ENCODE data around the gene CTNNA2.

DNA sequence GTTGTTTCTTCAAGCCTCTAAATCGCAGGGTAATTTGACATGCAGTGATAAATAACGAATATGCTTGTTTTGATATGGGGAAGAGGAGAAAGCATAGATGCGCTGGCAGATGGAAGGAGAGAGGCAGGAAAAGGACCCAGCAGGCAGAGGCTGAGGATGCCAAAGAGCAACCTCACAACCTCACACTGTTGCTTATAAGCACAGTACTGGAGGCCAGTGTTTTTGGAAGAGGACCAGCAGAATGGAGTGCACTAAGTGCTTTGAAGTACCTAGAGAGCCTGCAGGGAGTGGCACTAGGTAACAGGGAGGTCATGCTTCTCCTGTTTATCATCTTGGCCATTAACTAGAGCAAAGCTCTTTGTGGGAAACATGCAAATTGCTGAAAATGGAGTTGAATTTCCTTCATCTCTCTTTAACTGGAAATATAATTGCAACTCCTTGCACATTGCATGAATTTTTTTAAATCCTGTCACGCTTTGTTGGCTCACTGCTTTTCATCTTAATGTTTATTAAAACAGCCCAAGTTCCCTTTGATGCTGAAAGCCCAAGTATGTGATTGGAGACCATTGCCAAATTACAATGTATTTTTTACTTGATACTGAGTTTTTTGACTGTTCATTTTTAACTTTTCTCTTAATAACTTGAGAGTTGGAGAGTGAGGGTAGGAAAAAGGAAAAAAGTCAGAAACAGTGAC lies 555.3 kb downstream of the CTNNA2 start:
- TF ChIP-seq, protein P1, sequence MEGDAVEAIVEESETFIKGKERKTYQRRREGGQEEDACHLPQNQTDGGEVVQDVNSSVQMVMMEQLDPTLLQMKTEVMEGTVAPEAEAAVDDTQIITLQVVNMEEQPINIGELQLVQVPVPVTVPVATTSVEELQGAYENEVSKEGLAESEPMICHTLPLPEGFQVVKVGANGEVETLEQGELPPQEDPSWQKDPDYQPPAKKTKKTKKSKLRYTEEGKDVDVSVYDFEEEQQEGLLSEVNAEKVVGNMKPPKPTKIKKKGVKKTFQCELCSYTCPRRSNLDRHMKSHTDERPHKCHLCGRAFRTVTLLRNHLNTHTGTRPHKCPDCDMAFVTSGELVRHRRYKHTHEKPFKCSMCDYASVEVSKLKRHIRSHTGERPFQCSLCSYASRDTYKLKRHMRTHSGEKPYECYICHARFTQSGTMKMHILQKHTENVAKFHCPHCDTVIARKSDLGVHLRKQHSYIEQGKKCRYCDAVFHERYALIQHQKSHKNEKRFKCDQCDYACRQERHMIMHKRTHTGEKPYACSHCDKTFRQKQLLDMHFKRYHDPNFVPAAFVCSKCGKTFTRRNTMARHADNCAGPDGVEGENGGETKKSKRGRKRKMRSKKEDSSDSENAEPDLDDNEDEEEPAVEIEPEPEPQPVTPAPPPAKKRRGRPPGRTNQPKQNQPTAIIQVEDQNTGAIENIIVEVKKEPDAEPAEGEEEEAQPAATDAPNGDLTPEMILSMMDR (IDR thresholded peaks at IDR 0.05) = no peak
- TF ChIP-seq POLR2A (IDR thresholded peaks at IDR 0.05) = no peak
